Heart left ventricle (tissue), 16 donors: ENCODE data around the gene PMCH. TPM values are rescaled to one million over a fixed set of nuclear protein-coding genes. Genes with fewer than 3 reads are reported as not detected.

ENCODE experiments used
- ATAC-seq, 4 donors: fragments of 200-7000 bp; cut with Tn5 transposase; one replicate each; pipeline ENCODE4 v1.9.1; 2020 to 2022; ENCODE audit warnings: moderate library complexity in 4 of 4, mild to moderate bottlenecking in 3 of 4, moderate number of reproducible peaks in 1 of 4
- DNase-seq, 5 donors: peaks; one replicate each; pipeline ENCODE4 v3.0.0-alpha.2; 2020
- H3K27ac ChIP-seq, 12 donors: fragments of 200-600 bp; sonication (generic) in 4 of 12; one replicate each; pipeline versions ENCODE4 v1.5.0 to v1.8.0; 2016 to 2022; ENCODE audit warnings: mild to moderate bottlenecking in 2 of 12
- H3K27me3 ChIP-seq, 9 donors: fragments of 200-600 bp; sonication (generic) in 2 of 9; one replicate each; pipeline versions ENCODE4 v1.5.1 to v1.8.0; 2016 to 2022; ENCODE audit warnings: mild to moderate bottlenecking in 3 of 9
- H3K36me3 ChIP-seq, 9 donors: fragments of 200-600 bp; sonication (generic) in 2 of 9; one replicate each; pipeline versions ENCODE4 v1.5.0 to v1.8.0; 2018 to 2022; ENCODE audit warnings: mild to moderate bottlenecking in 2 of 9
- H3K4me1 ChIP-seq, 12 donors: fragments of 200-600 bp; sonication (generic) in 4 of 12; one replicate each; pipeline versions ENCODE4 v1.5.0 to v1.8.0; 2016 to 2022; ENCODE audit warnings: mild to moderate bottlenecking in 3 of 12
- H3K4me3 ChIP-seq, 12 donors: fragments of 200-600 bp; sonication (generic) in 4 of 12; one replicate each; pipeline versions ENCODE4 v1.5.0 to v1.8.0; 2017 to 2022; ENCODE audit warnings: mild to moderate bottlenecking in 9 of 12, moderate library complexity in 4 of 12
- H3K9me3 ChIP-seq, 12 donors: fragments of 200-600 bp; sonication (generic) in 4 of 12; one replicate each; pipeline versions ENCODE4 v1.5.0 to v1.8.0; 2016 to 2022; ENCODE audit warnings: mild to moderate bottlenecking in 1 of 12
- CTCF ChIP-seq, 12 donors: fragments of 200-600 bp; sonication (generic) in 4 of 12; IDR thresholded peaks; one replicate each; pipeline versions ENCODE4 v1.5.0 to v1.8.0; 2018 to 2022; ENCODE audit warnings: antibody characterized with exemption in 12 of 12, mild to moderate bottlenecking in 5 of 12
- POLR2A ChIP-seq, 2 donors: fragments of 450-650 bp; IDR thresholded peaks; one replicate each; pipeline ENCODE4 v1.6.1; 2017; ENCODE audit warnings: antibody characterized with exemption in 2 of 2, mild to moderate bottlenecking in 2 of 2, moderate library complexity in 2 of 2
- WGBS, 4 donors: extraction: QIAGEN DNeasy Blood & Tissue Kit in 2 of 4; methylation state at CpG; one replicate each; pipeline versions ENCODE4 v1.1.5 to v1.1.7; 2013 to 2018; 5-methylcytosine and 5-hydroxymethylcytosine counted together
- intact Hi-C, 10 donors: fragments of 100-400 bp; cut with DNase I; formaldehyde crosslinking; loops; one replicate each; pipeline versions ENCODE4 v1.11.1 to v1.14.2; 2022
- polyA plus RNA-seq, 2 donors: library from polyadenylated mRNA; stranded (reverse); fragments of 200-250 nt; gene quantifications; one replicate each; pipeline ENCODE4 v1.2.3, GENCODE V29; 2013
- total RNA-seq, 9 donors: library from RNA; depleted of rRNA in 2 of 9; stranded (reverse); fragments of >200 nt in 2 of 9; fragmentation: NEBNext Ultra II Directional in 3 of 9; extraction: Animal tissue kit (Norgen Biotek cat#: 25700) in 3 of 9; gene quantifications; one replicate each; pipeline versions ENCODE4 v1.1.0 to v1.2.4, GENCODE V29; 2016 to 2023
- donor health status: ischemic (EF 13 %, LVEDD 7.1; RV severe dilation, severe dysfunction).
- donor health status: healthy with polysubstance abuse.
- donor health status: DM: no; HTN: yes; CAD: no.
- donor health status: DM: no; HTN: no; CAD: no.
- donor health status: ischemic (EF 25% LVEDD 6.9; RV normal size, moderate dysfunction).
- donor health status: ischemic (EF 25% LVEDD 5.7; RV mildly dilated, moderate dysfunction).
- donor health status: healthy.
- donor health status: DM: yes; HTN: yes; CAD: no.
- donor health status: ischemic (EF 35%, LVEDD 5.7; RV mildly dilated, moderate dysfunction).
- donor health status: nonischemic (EF 11% LVEDD 7.7; RV severe dilation, severe dysfunction).
- donor health status: DM: yes; HTN: yes; CAD: no.
- donor health status: PGD.
- donor health status: ischemic (EF 29% LVEDD 5.4; RV normal size, mild dysfunction).
- donor health status: nonischemic (EF 23%, LVEDD 6.1; RV moderate dilation, normal function).

PMCH gene
- total and polyA plus RNA-seq, 11 donors = not detected

- no peak overlapping the region for H3K4me3 ChIP-seq
- no peak for DNase-seq
- TF ChIP-seq POLR2A (IDR thresholded peaks at IDR 0.05) = no peak
- TF ChIP-seq CTCF (IDR thresholded peaks at IDR 0.05) = no peak
- peaks cover 0 to 3% (median 0%) of the 10 kb centered on the region in 12 donors for H3K9me3 ChIP-seq
- H3K27me3 ChIP-seq = no peaks in the 10 kb centered on the region
- intact Hi-C loops = no loop called here
- H3K36me3 ChIP-seq = no peaks in the 10 kb centered on the region
- 64 to 71% (median 68%) methylated on average over 4 of the region's 4 CpGs for whole genome bisulfite sequencing, 4 donors
- no peak for ATAC-seq
- H3K4me1 ChIP-seq = no peaks in the 10 kb centered on the region
- no peak overlapping the region for H3K27ac ChIP-seq
These were observed 4.9 kb upstream of the PMCH start for GRCh38 chr12:102202556-102202955.

DNA sequence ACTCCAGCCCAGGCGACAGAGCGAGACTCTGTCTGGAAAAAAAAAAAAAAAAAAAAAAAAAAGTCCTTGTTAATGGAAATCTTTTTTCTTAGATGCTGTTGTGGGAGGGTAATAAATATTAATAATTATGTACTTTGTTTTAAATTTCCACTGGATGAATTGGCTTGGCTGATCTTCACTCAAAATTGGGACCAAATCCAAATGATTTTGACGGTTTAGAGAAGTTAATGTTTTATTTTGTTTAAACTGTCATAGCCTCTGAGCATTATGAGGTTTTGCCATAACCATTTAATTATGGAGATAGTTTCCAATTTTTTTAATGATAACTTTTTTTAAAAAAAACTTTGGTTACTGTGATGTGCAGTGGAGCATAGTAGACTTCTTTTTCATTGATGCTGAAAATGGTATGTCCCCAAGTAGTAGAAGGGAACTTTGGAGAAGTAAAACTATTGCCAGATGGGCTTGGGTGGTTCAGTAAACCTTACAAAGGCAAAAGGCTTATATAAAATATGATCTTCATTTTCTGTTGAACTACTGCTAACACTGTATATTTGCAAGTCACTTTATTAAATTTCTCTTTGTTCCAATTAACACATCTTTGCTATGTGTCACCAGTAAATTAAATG lies 3.9 kb upstream of the PMCH start:
- TF ChIP-seq CTCF (IDR thresholded peaks at IDR 0.05) (no peak), POLR2A (IDR thresholded peaks at IDR 0.05) (no peak)
- no peaks in the 10 kb centered on the region for H3K4me1 ChIP-seq
- intact Hi-C loops = no loop called here
- peaks cover 0 to 3% (median 0%) of the 10 kb centered on the region in 12 donors for H3K9me3 ChIP-seq
- DNase-seq (no peak), ATAC-seq (no peak)
- H3K36me3 ChIP-seq = no peaks in the 10 kb centered on the region
- no peaks in the 10 kb centered on the region for H3K27me3 ChIP-seq
- no peak overlapping the region for H3K27ac ChIP-seq
- no peak overlapping the region for H3K4me3 ChIP-seq
- WGBS, 4 donors = 79 to 92% (median 87%) methylated on average over 3 of the region's 3 CpGs

GRCh38 chr12:102195826-102196225 lies 1.8 kb downstream of the PMCH start:
- no peaks in the 10 kb centered on the region for H3K27me3 ChIP-seq
- no peaks in the 10 kb centered on the region for H3K4me1 ChIP-seq
- ATAC-seq = no peak
- H3K27ac ChIP-seq = no peak overlapping the region
- intact Hi-C loops = no loop called here
- no peak for TF ChIP-seq POLR2A (IDR thresholded peaks at IDR 0.05)
- no peak for TF ChIP-seq CTCF (IDR thresholded peaks at IDR 0.05)
- no peak for DNase-seq
- no peak overlapping the region for H3K4me3 ChIP-seq
- no peaks in the 10 kb centered on the region for H3K9me3 ChIP-seq
- H3K36me3 ChIP-seq = no peaks in the 10 kb centered on the region
- WGBS, 4 donors = 88 to 91% (median 90%) methylated on average over 4 of the region's 4 CpGs

DNA sequence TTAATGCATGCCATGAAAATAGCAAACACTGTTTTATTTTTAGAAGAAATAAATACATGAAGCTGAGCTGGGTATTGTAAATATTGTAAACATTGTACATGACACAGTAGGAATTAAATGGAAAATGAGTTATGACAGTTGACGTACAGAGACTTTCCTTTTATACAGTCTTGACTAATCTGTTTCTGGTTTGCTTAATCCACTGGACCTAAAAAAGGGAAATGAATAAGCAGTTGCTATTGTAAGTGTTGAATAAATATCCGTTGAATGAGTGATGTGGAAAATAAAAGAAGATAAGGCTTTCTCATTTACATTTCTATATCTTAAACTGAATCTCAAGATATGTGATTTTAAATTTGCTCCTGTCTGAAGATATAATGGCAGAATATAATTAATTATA lies 15.0 kb downstream of the PMCH start:
- WGBS, 4 donors = 74 to 90% (median 81%) methylated on average over 2 of the region's 2 CpGs
- Histone ChIP-seq H3K9me3 (no peaks in the 10 kb centered on the region), H3K36me3 (no peaks in the 10 kb centered on the region), H3K27me3 (no peaks in the 10 kb centered on the region), H3K4me3 (no peak overlapping the region), H3K4me1 (no peaks in the 10 kb centered on the region), H3K27ac (no peak overlapping the region)
- intact Hi-C loops = no loop called here
- TF ChIP-seq CTCF (IDR thresholded peaks at IDR 0.05) = no peak
- no peak for TF ChIP-seq POLR2A (IDR thresholded peaks at IDR 0.05)
- ATAC-seq (no peak), DNase-seq (no peak)
